ENCODE results near the gene FBRSL1. TPM values are rescaled to one million over a fixed set of nuclear protein-coding genes. Genes with fewer than 3 reads are reported as not detected.
A peak's percentile ranks its signal among the peaks of the same experiment; 100 is the strongest.

The FBRSL1 gene
- total RNA-seq, 1 donor from 2014 or later, result 17.1 TPM

DNA sequence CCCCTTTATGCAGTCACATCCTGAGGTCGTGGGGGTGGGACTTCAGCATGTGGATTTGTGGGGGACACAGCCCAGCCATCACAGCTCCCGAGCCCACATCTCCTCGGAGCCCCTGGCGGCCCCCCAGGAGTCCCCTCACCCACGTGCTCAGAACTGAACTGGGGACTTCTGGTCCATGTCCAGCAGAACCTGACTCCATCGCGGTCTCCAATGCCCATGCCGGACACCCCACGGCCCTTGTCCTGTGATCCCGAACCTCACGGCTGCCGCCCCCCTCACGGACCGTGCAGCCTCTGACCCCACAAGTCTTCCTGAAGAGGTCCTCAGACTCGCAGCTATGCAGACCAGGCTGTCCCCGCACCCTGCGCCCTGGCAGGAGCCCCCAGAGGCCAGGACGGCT lies 13.5 kb upstream of the FBRSL1 start:
- Histone ChIP-seq H3K36me3 (ENCODE audit: control insufficient read depth, insufficient read depth, low read length) (no peaks in the 10 kb centered on the region), H3K27me3 (ENCODE audit: control insufficient read depth, insufficient read depth, low read length) (no peaks in the 10 kb centered on the region), H3K4me3 (ENCODE audit: low read depth, low read length) (no peak overlapping the region)
- no peak for FAIRE-seq
- no peak for DNase-seq (ENCODE audit: low read depth)
- TF ChIP-seq CTCF (IDR thresholded peaks at IDR 0.05; ENCODE audit: insufficient read depth, low read length, severe bottlenecking), result no peak

DNA sequence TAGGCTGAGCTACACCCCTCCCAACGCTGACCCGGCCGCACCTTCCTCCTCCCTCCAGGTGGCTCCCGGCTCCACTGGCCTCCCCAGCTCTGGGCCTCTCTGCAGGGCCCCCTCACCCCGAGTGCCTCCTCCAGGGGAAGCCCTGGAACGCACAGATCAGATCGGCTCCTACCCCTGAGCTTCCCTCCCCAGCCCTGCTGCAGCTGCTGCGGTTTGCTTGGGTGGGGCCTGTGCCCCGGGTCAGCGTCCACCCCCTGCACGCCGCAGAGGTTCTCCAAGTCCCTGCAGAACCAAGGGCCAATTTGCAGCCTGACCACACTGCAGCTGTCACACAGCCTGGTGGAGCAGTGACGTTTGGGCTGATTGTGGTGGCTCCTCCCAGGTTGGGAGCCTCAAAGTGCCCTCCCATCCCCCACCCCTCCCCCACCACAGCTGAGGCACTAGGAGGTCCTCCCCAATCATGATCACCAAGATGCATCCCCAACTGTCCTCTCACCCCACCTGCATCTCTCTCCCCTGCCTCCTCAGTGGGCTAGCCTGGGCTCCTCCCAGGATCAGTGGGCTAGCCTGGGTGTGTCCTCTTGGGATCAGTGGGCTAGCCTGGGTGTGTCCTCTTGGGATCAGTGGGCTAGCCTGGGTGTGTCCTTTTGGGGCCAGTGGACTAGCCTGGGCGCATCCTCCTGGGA lies 12.8 kb upstream of the FBRSL1 start:
- FAIRE-seq, result no peak
- no peaks in the 10 kb centered on the region for H3K27me3 ChIP-seq (ENCODE audit: control insufficient read depth, insufficient read depth, low read length)
- H3K36me3 ChIP-seq (ENCODE audit: control insufficient read depth, insufficient read depth, low read length), result no peaks in the 10 kb centered on the region
- no peak for DNase-seq (ENCODE audit: low read depth)
- TF ChIP-seq CTCF (IDR thresholded peaks at IDR 0.05; ENCODE audit: insufficient read depth, low read length, severe bottlenecking), result no peak
- no peak overlapping the region for H3K4me3 ChIP-seq (ENCODE audit: low read depth, low read length)

DNA sequence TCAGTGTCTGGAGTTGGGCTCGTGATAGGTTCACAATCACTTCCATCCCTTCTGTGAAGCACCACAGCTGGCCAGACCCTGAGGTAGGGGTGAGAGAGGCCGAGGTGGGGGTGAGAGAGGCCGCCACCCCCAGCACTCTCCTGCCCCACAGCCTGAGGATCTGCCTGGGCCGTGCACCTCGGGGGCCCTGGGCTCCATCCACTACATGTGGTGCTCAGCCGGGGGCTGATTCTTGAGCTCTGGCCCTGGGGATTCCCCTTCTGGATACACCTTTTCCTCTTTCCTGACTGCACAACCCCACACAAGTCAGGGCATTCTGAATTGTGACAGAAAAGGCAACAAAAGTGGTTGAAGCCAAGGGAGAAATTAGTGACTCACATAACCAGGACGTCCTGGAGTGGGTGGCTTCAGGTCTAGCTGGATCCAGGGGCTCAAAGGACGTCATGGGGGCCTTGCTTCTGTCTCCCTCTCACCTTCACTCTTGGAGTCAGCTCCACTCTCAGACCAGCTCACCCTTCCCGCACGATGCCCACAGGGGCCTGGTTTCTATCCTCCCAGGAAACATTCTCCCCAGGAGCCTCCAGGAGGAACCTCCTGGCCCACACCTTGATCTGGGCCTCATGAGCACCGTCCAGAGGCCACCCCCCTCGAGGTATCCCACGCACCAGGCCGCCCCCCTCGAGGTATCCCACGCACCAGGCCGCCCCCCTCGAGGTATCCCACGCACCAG lies 12.1 kb upstream of the FBRSL1 start:
- no peak for TF ChIP-seq CTCF (IDR thresholded peaks at IDR 0.05; ENCODE audit: insufficient read depth, low read length, severe bottlenecking)
- no peaks in the 10 kb centered on the region for H3K36me3 ChIP-seq (ENCODE audit: control insufficient read depth, insufficient read depth, low read length)
- no peak overlapping the region for H3K4me3 ChIP-seq (ENCODE audit: low read depth, low read length)
- peaks cover 2% of the 10 kb centered on the region for H3K27me3 ChIP-seq (ENCODE audit: control insufficient read depth, insufficient read depth, low read length)
- DNase-seq (ENCODE audit: low read depth) (peak; percentile 4), FAIRE-seq (no peak)

- TF ChIP-seq CTCF (IDR thresholded peaks at IDR 0.05; ENCODE audit: insufficient read depth, low read length, severe bottlenecking), result no peak
- no peak for FAIRE-seq
Measured at GRCh38 chr12:132478433-132478803, 11.5 kb upstream of the FBRSL1 start.

GRCh38 chr12:132478845-132479244 lies 11.1 kb upstream of the FBRSL1 start:
- no peak for DNase-seq (ENCODE audit: low read depth)
- no peaks in the 10 kb centered on the region for H3K36me3 ChIP-seq (ENCODE audit: control insufficient read depth, insufficient read depth, low read length)
- FAIRE-seq, result no peak
- no peak for TF ChIP-seq CTCF (IDR thresholded peaks at IDR 0.05; ENCODE audit: insufficient read depth, low read length, severe bottlenecking)
- no peak overlapping the region for H3K4me3 ChIP-seq (ENCODE audit: low read depth, low read length)
- peaks cover 2% of the 10 kb centered on the region for H3K27me3 ChIP-seq (ENCODE audit: control insufficient read depth, insufficient read depth, low read length)

More at GRCh38 chr12:132478433-132478803, 11.5 kb upstream of the FBRSL1 start:
- Histone ChIP-seq H3K27me3 (ENCODE audit: control insufficient read depth, insufficient read depth, low read length) (peaks cover 2% of the 10 kb centered on the region), H3K4me3 (ENCODE audit: low read depth, low read length) (no peak overlapping the region), H3K36me3 (ENCODE audit: control insufficient read depth, insufficient read depth, low read length) (no peaks in the 10 kb centered on the region)
- no peak for DNase-seq (ENCODE audit: low read depth)
